ENCODE results near the gene AHNAK.

DNA sequence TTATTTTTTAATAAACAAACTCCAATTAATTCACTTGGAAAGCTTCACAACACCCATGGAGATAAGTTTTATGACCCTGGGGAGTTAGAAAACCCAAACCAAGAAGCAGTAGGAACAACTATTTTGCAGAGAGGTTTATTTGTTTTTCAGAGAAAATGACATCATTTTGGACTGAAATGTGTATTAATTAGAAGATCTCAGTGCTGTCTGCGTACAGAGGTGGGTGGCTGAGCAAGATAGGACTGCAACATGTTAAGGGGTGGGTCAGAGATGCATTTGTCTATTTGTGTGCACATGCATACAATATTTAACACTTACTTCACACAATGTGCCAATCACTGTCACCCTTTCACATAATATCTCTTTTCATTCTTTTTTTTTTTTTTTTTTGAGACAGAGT, 126.7 kb downstream of the AHNAK start:
- TF ChIP-seq, protein P1, sequence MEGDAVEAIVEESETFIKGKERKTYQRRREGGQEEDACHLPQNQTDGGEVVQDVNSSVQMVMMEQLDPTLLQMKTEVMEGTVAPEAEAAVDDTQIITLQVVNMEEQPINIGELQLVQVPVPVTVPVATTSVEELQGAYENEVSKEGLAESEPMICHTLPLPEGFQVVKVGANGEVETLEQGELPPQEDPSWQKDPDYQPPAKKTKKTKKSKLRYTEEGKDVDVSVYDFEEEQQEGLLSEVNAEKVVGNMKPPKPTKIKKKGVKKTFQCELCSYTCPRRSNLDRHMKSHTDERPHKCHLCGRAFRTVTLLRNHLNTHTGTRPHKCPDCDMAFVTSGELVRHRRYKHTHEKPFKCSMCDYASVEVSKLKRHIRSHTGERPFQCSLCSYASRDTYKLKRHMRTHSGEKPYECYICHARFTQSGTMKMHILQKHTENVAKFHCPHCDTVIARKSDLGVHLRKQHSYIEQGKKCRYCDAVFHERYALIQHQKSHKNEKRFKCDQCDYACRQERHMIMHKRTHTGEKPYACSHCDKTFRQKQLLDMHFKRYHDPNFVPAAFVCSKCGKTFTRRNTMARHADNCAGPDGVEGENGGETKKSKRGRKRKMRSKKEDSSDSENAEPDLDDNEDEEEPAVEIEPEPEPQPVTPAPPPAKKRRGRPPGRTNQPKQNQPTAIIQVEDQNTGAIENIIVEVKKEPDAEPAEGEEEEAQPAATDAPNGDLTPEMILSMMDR (IDR thresholded peaks at IDR 0.05; ENCODE audit: low read depth, low read length, missing input control) = no peak
- TF ChIP-seq, protein P2, sequence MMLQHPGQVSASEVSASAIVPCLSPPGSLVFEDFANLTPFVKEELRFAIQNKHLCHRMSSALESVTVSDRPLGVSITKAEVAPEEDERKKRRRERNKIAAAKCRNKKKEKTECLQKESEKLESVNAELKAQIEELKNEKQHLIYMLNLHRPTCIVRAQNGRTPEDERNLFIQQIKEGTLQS (IDR thresholded peaks at IDR 0.05) = no peak
- TF ChIP-seq GABPA (IDR thresholded peaks at IDR 0.05 in 1 of 2, conservative IDR thresholded peaks at IDR 0.05 in 1 of 2) = no peak
- TF ChIP-seq SP1 (IDR thresholded peaks at IDR 0.05) = no peak
- TF ChIP-seq, protein P3, sequence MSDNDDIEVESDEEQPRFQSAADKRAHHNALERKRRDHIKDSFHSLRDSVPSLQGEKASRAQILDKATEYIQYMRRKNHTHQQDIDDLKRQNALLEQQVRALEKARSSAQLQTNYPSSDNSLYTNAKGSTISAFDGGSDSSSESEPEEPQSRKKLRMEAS (IDR thresholded peaks at IDR 0.05) = no peak
- no peak for TF ChIP-seq TAF1 (conservative IDR thresholded peaks at IDR 0.05)
- no peak for TF ChIP-seq RAD21 (IDR thresholded peaks at IDR 0.05)
- TF ChIP-seq YY1 (IDR thresholded peaks at IDR 0.05) = no peak
